Thoracic aorta (tissue), 2 donors: Measurements from ENCODE around the gene ZBTB9. TPM values are rescaled to one million over a fixed set of nuclear protein-coding genes. Genes with fewer than 3 reads are reported as not detected.

Experiments
- ATAC-seq: fragments of 150-250 bp; one replicate; pipeline ENCODE4 v1.8.0; 2017; ENCODE audit warnings: low read depth; ENCODE audit not compliant: insufficient number of reproducible peaks, low FRiP score
- DNase-seq: peaks from one replicate; pipeline ENCODE4 v3.0.0-alpha.2; 2020; ENCODE audit warnings: low spot score
- H3K27ac ChIP-seq, 2 donors: fragments of 200-600 bp; sonication (generic); 1 replicate in 1 of 2; 2 replicates in 1 of 2; pipeline ENCODE4 v1.5.1; 2016; ENCODE audit warnings: mild to moderate bottlenecking in 2 of 2, moderate library complexity in 2 of 2
- H3K27me3 ChIP-seq: fragments of 200-600 bp; sonication (generic); replicated peaks from 2 replicates; pipeline ENCODE4 v1.6.0; 2016; ENCODE audit warnings: mild to moderate bottlenecking; ENCODE audit not compliant: insufficient read depth
- H3K36me3 ChIP-seq: fragments of 200-600 bp; sonication (generic); one replicate; pipeline ENCODE4 v1.5.1; 2016
- H3K4me1 ChIP-seq, 2 donors: fragments of 200-600 bp; sonication (generic); 1 replicate in 1 of 2; 2 replicates in 1 of 2; pipeline versions ENCODE4 v1.5.1 to v1.6.0; 2016; ENCODE audit warnings: low read depth in 2 of 2, mild to moderate bottlenecking in 1 of 2; ENCODE audit not compliant: control insufficient read depth in 1 of 2
- H3K4me3 ChIP-seq: fragments of 200-600 bp; sonication (generic); 2 replicates; pipeline ENCODE4 v1.5.1; 2016; ENCODE audit warnings: mild to moderate bottlenecking
- H3K9me3 ChIP-seq: fragments of 200-600 bp; sonication (generic); 2 replicates; pipeline ENCODE4 v1.5.1; 2016
- total RNA-seq, 2 donors: library from RNA; depleted of rRNA; stranded (reverse); fragments of >200 nt; gene quantifications; one replicate each; pipeline versions ENCODE4 v1.1.0 to v1.2.3, GENCODE V29; 2016
- TF ChIP-seq, protein P1 (sequence below): fragments of 200-600 bp; sonication (generic); IDR thresholded peaks from one replicate; pipeline ENCODE4 v1.5.1; 2019; ENCODE audit warnings: antibody characterized with exemption

ZBTB9 gene
- total RNA-seq, 2 donors from 2014 or later, result 1.1 to 7.1 TPM

DNA sequence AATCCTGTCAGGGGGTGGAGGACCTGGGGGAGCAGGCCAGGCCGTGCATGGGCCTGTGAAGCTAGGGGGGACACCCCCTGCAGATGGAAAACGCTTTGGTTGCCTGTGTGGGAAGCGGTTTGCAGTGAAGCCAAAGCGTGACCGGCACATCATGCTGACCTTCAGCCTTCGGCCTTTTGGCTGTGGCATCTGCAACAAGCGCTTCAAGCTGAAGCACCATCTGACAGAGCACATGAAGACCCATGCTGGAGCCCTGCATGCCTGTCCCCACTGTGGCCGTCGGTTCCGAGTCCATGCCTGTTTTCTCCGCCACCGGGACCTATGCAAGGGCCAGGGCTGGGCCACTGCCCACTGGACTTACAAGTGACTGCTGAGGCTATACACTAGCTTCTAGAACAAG, 1.8 kb downstream of the ZBTB9 start:
- TF ChIP-seq, protein P1, sequence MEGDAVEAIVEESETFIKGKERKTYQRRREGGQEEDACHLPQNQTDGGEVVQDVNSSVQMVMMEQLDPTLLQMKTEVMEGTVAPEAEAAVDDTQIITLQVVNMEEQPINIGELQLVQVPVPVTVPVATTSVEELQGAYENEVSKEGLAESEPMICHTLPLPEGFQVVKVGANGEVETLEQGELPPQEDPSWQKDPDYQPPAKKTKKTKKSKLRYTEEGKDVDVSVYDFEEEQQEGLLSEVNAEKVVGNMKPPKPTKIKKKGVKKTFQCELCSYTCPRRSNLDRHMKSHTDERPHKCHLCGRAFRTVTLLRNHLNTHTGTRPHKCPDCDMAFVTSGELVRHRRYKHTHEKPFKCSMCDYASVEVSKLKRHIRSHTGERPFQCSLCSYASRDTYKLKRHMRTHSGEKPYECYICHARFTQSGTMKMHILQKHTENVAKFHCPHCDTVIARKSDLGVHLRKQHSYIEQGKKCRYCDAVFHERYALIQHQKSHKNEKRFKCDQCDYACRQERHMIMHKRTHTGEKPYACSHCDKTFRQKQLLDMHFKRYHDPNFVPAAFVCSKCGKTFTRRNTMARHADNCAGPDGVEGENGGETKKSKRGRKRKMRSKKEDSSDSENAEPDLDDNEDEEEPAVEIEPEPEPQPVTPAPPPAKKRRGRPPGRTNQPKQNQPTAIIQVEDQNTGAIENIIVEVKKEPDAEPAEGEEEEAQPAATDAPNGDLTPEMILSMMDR, result no peak

DNA sequence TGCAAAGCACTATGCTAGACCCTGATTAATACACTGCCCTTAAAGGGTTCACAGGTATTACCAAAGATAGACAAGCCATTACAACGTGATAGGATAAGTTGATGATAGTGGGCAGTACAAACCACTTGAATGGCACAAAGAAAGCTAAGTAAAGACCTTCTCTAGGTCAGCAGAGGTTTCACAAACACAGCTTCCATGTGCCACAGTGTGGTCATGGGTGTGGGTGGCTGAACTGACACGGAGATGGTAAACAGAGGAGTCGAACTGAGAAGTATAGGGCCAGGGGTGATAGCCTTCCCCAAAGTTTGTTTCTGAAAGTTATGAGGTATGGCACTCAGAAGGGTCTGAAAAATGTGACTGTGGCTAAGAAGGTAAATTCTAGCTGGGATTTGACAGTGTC, 4.3 kb downstream of the ZBTB9 start:
- ATAC-seq (no peak), DNase-seq (no peak)
- Histone ChIP-seq H3K4me3 (no peak overlapping the region), H3K4me1 (peaks cover 5 to 11% of the 10 kb centered on the region in 2 donors), H3K36me3 (peaks cover 17% of the 10 kb centered on the region), H3K27me3 (no peaks in the 10 kb centered on the region), H3K27ac (no peak overlapping the region), H3K9me3 (no peaks in the 10 kb centered on the region)
- TF ChIP-seq, protein P1, result no peak

More for the DNA sequence above, 1.8 kb downstream of the ZBTB9 start:
- ATAC-seq, result no peak
- peaks cover 17% of the 10 kb centered on the region for H3K36me3 ChIP-seq
- no peak for DNase-seq
- H3K27ac ChIP-seq, result no peak overlapping the region
- no peaks in the 10 kb centered on the region for H3K9me3 ChIP-seq
- H3K4me1 ChIP-seq, result peaks cover 10 to 21% of the 10 kb centered on the region in 2 donors
- H3K27me3 ChIP-seq, result no peaks in the 10 kb centered on the region
- no peak overlapping the region for H3K4me3 ChIP-seq

DNA sequence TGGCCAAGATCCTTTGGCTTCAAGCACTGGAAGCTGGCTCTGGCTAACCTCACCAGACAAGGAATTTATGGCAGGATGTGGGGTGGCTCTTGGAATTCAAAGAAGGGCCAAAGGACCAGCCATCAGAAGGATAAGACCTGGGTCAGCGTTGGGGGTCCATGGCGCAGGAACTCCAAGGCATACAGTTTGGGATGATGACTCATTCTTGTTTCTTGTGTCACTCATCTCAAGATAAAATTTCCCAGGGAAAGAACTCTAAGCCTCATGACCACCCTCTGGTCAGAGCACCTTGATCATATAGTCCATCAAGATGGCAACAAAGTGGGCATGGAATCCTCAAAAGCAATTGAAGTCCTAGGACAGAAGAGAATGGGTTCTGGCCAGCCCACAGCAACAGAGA, 4.8 kb downstream of the ZBTB9 start:
- Histone ChIP-seq H3K36me3 (peaks cover 17% of the 10 kb centered on the region), H3K27me3 (no peaks in the 10 kb centered on the region), H3K9me3 (no peaks in the 10 kb centered on the region), H3K4me3 (no peak overlapping the region), H3K27ac (no peak overlapping the region), H3K4me1 (peaks cover 5 to 8% of the 10 kb centered on the region in 2 donors)
- TF ChIP-seq, protein P1, result no peak
- ATAC-seq, result no peak
- DNase-seq, result no peak

DNA sequence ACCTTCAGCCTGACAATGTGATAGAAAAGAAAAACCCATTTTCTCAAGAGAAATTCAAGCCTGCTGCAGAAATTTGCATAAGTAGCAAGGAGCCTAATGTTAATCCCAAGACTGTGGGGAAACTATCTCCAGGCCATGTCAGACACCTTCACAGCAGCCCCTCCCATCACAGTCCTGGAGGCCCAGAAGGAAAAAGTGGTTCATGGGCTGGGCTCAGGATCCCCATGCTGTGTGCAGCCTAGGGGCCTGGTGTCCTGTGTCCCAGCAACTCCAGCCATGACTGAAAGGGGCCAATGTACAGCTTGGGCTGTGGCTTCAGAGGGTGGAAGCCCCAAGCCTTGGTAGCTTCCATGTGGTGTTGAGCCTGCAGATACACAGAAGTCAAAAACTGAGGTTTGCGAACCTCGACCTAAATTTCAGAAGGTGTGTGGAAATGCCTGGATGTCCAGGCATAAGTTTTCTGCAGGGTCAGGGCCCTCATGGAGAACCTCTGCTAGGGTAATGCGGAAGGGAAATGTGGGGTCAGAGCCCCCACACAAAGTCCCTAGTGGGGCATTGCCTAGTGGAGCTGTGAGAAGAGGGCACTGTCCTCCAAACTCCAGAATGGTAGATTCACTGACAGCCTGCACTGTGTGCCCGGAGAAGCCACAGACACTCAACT, 11.8 kb downstream of the ZBTB9 start:
- DNase-seq, result no peak
- Histone ChIP-seq H3K4me1 (no peaks in the 10 kb centered on the region), H3K36me3 (no peaks in the 10 kb centered on the region), H3K27me3 (no peaks in the 10 kb centered on the region), H3K27ac (no peak overlapping the region), H3K4me3 (no peak overlapping the region), H3K9me3 (no peaks in the 10 kb centered on the region)
- TF ChIP-seq, protein P1, result no peak
- ATAC-seq, result no peak

DNA sequence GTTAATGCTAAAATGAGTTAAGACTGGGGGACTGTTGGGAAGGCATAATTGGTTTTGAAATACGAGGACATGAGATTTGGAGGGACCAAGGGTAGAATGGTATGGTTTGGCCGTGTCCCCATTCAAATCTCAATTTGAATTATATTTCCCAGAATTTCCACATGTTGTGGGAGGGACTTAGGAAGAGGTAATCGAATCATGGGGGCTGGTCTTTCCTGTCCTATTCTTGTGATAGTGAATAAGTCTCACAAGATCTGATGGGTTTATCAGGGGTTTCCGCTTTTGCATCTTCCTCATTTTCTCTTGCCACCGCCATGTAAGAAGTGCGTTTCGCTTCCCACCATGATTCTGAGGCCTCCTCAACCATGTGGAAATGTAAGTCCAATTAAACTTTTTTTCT, 12.7 kb downstream of the ZBTB9 start:
- no peak for DNase-seq
- no peaks in the 10 kb centered on the region for H3K4me1 ChIP-seq
- H3K27ac ChIP-seq, result no peak overlapping the region
- ATAC-seq, result no peak
- no peaks in the 10 kb centered on the region for H3K9me3 ChIP-seq
- TF ChIP-seq, protein P1, result no peak
- no peaks in the 10 kb centered on the region for H3K36me3 ChIP-seq
- no peak overlapping the region for H3K4me3 ChIP-seq
- no peaks in the 10 kb centered on the region for H3K27me3 ChIP-seq
